ENCODE measurements around the gene STARD5. TPM values are rescaled to one million over a fixed set of nuclear protein-coding genes. Genes with fewer than 3 reads are reported as not detected.

The STARD5 gene
- total and polyA plus RNA-seq, 9 of the 15 experiments (the other 6 are each of a cell fraction or from before 2014, with no cell fraction given), result 1.7 to 5.7 (median 2.2) TPM

GRCh38 chr15:81286621-81287121, 37.3 kb downstream of the STARD5 start:
- in situ Hi-C loops (cut with MboI), result no loop called here
- H3K79me2 ChIP-seq (ENCODE audit: control insufficient read depth, insufficient read depth, low read length), result no peaks in the 10 kb centered on the region
- TF ChIP-seq HOXB6 (CRISPR knock-in tag; IDR thresholded peaks at IDR 0.05; ENCODE audit: borderline replicate concordance), result no peak
- TF ChIP-seq JUND (IDR thresholded peaks at IDR 0.05; ENCODE audit: borderline replicate concordance, low read depth, low read length), result no peak
- TF ChIP-seq JUND (tag; IDR thresholded peaks at IDR 0.05; ENCODE audit: borderline replicate concordance, low read depth, low read length), result no peak
- no peak for TF ChIP-seq ZNF212 (CRISPR knock-in tag; IDR thresholded peaks at IDR 0.05)
- no peak for TF ChIP-seq PTTG1 (tag; IDR thresholded peaks at IDR 0.05; ENCODE audit: low read depth)
- TF ChIP-seq SP2 (IDR thresholded peaks at IDR 0.05; ENCODE audit: extremely low read depth, low read depth, low read length, poor library complexity, severe bottlenecking), result no peak
- TF ChIP-seq ZNF57 (CRISPR knock-in tag; IDR thresholded peaks at IDR 0.05), result no peak
- no peak for TF ChIP-seq ZNF512 (tag; IDR thresholded peaks at IDR 0.05)
- TF ChIP-seq GABPA (tag; conservative IDR thresholded peaks at IDR 0.05; ENCODE audit: low read depth), result no peak
- no peak for TF ChIP-seq TEAD2 (tag; IDR thresholded peaks at IDR 0.05)
- TF ChIP-seq FIP1L1 (IDR thresholded peaks at IDR 0.05; ENCODE audit: low read depth, low read length, poor library complexity, severe bottlenecking), result no peak
- TF ChIP-seq NUFIP1 (IDR thresholded peaks at IDR 0.05; ENCODE audit: partially characterized antibody), result no peak
- TF ChIP-seq NR3C1 (CRISPR knock-in tag; IDR thresholded peaks at IDR 0.05), result no peak
- TF ChIP-seq EP400 (IDR thresholded peaks at IDR 0.05), result no peak
- no peak for TF ChIP-seq ZFPM2 (CRISPR knock-in tag; IDR thresholded peaks at IDR 0.05)
- TF ChIP-seq BRF1 (IDR thresholded peaks at IDR 0.05; ENCODE audit: borderline replicate concordance, extremely low read depth, insufficient read length), result no peak
- no peak for TF ChIP-seq MED1 (CRISPR knock-in tag; IDR thresholded peaks at IDR 0.05; ENCODE audit: borderline replicate concordance)
- TF ChIP-seq CBFB (CRISPR knock-in tag; IDR thresholded peaks at IDR 0.05), result no peak
- WGBS (ENCODE audit: insufficient coverage, low coverage, missing lambda C conversion rate), result 45% methylated on average over 2 of the region's 2 CpGs
- DNase-seq (ENCODE audit: extremely low read depth in 1 of 4, low spot score in 3 of 4) (no peak), ATAC-seq (no peak), FAIRE-seq (no peak)
- intact Hi-C loops (cut with micrococcal nuclease), result no loop called here
- H3K4me3 ChIP-seq, result no peak overlapping the region
- H3K27ac ChIP-seq (ENCODE audit: extremely low read depth, low read depth, low read length), result no peak overlapping the region
- no peak overlapping the region for H3K9ac ChIP-seq (ENCODE audit: insufficient read depth in 1 of 2, low read depth in 2 of 2, low read length in 2 of 2)
- H3K9me3 ChIP-seq (replicated peaks; ENCODE audit: control insufficient read depth, insufficient read depth, low read depth, low read length), result no peaks in the 10 kb centered on the region
- H2AFZ ChIP-seq (ENCODE audit: low read depth, low read length), result no peak overlapping the region
- no peaks in the 10 kb centered on the region for H3K9me1 ChIP-seq (ENCODE audit: control insufficient read depth, insufficient read depth, low read length)
- no peaks in the 10 kb centered on the region for H3K27me3 ChIP-seq (ENCODE audit: control insufficient read depth in 2 of 2, insufficient read depth in 2 of 2, low read length in 2 of 2)
- ChIA-PET CTCF (ENCODE audit: low intra/inter-chr PET ratio) (interaction anchor here (0.7 kb wide), 1 partner anchor 913 kb away, joined by 3 read pairs; no protein-coding TSS in a partner anchor), POLR2A (no interaction called here)
- no peak overlapping the region for H3K4me2 ChIP-seq (ENCODE audit: insufficient read depth, low read length)
- no peaks in the 10 kb centered on the region for H3K4me1 ChIP-seq (replicated peaks in 1 of 2; ENCODE audit: control insufficient read depth in 2 of 2, insufficient read depth in 2 of 2, low read length in 2 of 2)
- BruUV-seq (replicated peaks), result no TSS peak
- no peaks in the 10 kb centered on the region for H4K20me1 ChIP-seq (replicated peaks; ENCODE audit: control insufficient read depth, insufficient read depth, low read length)
- H3K36me3 ChIP-seq (ENCODE audit: control insufficient read depth, insufficient read depth, low read length), result no peaks in the 10 kb centered on the region
